ENCODE results near the gene ZRSR2. TPM values are rescaled to one million over a fixed set of nuclear protein-coding genes. Genes with fewer than 3 reads are reported as not detected.

ZRSR2 gene
- total and polyA plus RNA-seq, 2 experiments from 2014 or later = 5.2 to 45.1 TPM

GRCh38 chrX:15848576-15848975 is 58.3 kb downstream of the ZRSR2 start:
- Histone ChIP-seq H3K27me3 (ENCODE audit: insufficient read depth) (no peaks in the 10 kb centered on the region), H3K9me2 (ENCODE audit: insufficient read depth) (no peaks in the 10 kb centered on the region), H2AFZ (no peak overlapping the region), H3K4me3 (no peak overlapping the region), H4K20me1 (replicated peaks; ENCODE audit: insufficient read depth) (no peaks in the 10 kb centered on the region; the same call in none of the 2 replicates), H3K79me2 (replicated peaks; ENCODE audit: insufficient read depth) (peaks cover 100% of the 10 kb centered on the region), H3K4me2 (peak overlapping the region; percentile 38; the same call in 1 of the 2 replicates), H3F3A (replicated peaks; ENCODE audit: low read depth) (no peaks in the 10 kb centered on the region), H3K36me3 (ENCODE audit: insufficient read depth) (peaks cover 40% of the 10 kb centered on the region; the same call in 1 of the 2 replicates), H3K4me1 (ENCODE audit: insufficient read depth) (peaks cover 34% of the 10 kb centered on the region), H3K27ac (ENCODE audit: low read depth) (0 out of 2 replicates have a peak overlapping the region, but pooled peaks have one; percentile 46)
- H3K27me3 Mint-ChIP-seq (ENCODE audit: insufficient read depth, low read depth, poor library complexity) = peaks cover 6% of the 10 kb centered on the region
- no peak for ATAC-seq
- no peak overlapping the region for H3K4me3 Mint-ChIP-seq
- no peaks in the 10 kb centered on the region for H3K9me3 Mint-ChIP-seq
- no peak overlapping the region for H3K27ac Mint-ChIP-seq
- peaks cover 43% of the 10 kb centered on the region for H3K4me1 Mint-ChIP-seq
- no peak for TF ChIP-seq EZH2 (IDR thresholded peaks at IDR 0.05; ENCODE audit: low read depth, unreplicated experiment)
- no peak for TF ChIP-seq ZNF114 (CRISPR knock-in tag; IDR thresholded peaks at IDR 0.05)
- TF ChIP-seq POLR2AphosphoS5 (IDR thresholded peaks at IDR 0.05; ENCODE audit: low read depth) = no peak
- TF ChIP-seq STAT1 (IDR thresholded peaks at IDR 0.05; ENCODE audit: unreplicated experiment) = no peak
- TF ChIP-seq, protein P1, sequence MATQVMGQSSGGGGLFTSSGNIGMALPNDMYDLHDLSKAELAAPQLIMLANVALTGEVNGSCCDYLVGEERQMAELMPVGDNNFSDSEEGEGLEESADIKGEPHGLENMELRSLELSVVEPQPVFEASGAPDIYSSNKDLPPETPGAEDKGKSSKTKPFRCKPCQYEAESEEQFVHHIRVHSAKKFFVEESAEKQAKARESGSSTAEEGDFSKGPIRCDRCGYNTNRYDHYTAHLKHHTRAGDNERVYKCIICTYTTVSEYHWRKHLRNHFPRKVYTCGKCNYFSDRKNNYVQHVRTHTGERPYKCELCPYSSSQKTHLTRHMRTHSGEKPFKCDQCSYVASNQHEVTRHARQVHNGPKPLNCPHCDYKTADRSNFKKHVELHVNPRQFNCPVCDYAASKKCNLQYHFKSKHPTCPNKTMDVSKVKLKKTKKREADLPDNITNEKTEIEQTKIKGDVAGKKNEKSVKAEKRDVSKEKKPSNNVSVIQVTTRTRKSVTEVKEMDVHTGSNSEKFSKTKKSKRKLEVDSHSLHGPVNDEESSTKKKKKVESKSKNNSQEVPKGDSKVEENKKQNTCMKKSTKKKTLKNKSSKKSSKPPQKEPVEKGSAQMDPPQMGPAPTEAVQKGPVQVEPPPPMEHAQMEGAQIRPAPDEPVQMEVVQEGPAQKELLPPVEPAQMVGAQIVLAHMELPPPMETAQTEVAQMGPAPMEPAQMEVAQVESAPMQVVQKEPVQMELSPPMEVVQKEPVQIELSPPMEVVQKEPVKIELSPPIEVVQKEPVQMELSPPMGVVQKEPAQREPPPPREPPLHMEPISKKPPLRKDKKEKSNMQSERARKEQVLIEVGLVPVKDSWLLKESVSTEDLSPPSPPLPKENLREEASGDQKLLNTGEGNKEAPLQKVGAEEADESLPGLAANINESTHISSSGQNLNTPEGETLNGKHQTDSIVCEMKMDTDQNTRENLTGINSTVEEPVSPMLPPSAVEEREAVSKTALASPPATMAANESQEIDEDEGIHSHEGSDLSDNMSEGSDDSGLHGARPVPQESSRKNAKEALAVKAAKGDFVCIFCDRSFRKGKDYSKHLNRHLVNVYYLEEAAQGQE (IDR thresholded peaks at IDR 0.05; ENCODE audit: unreplicated experiment) = no peak
- no peak for TF ChIP-seq ETS1 (IDR thresholded peaks at IDR 0.05)
- TF ChIP-seq JUNB (IDR thresholded peaks at IDR 0.05; ENCODE audit: unreplicated experiment) = no peak
- no peak for TF ChIP-seq ZNF331 (CRISPR knock-in tag; IDR thresholded peaks at IDR 0.05; ENCODE audit: low read depth)
- TF ChIP-seq ZNF462 (CRISPR knock-in tag; IDR thresholded peaks at IDR 0.05) = no peak
- no peak for TF ChIP-seq CTCF (conservative IDR thresholded peaks at IDR 0.05; ENCODE audit: low read depth in 2 of 2)
- no peak for TF ChIP-seq CREB1 (CRISPR knock-in tag; IDR thresholded peaks at IDR 0.05; ENCODE audit: low read depth)
- no peak for TF ChIP-seq NANOG (IDR thresholded peaks at IDR 0.05; ENCODE audit: borderline replicate concordance)
- TF ChIP-seq EZH2phosphoT487 (IDR thresholded peaks at IDR 0.05; ENCODE audit: unreplicated experiment) = no peak
- no peak for DNase-seq (ENCODE audit: low spot score)
- H3K36me3 Mint-ChIP-seq (ENCODE audit: low read depth) = peaks cover 85% of the 10 kb centered on the region
